Heart left ventricle (tissue), 16 donors: ENCODE data around the gene ZBTB5. TPM values are rescaled to one million over a fixed set of nuclear protein-coding genes. Genes with fewer than 3 reads are reported as not detected.
"Not testable (repeated sequence)": the region's sequence is repeated elsewhere in the genome, so short reads cannot be mapped to it uniquely, and the experiment has no call there.

Source experiments
- ATAC-seq, 4 donors: fragments of 200-7000 bp; cut with Tn5 transposase; one replicate each; pipeline ENCODE4 v1.9.1; 2020 to 2022; ENCODE audit warnings: moderate library complexity in 4 of 4, mild to moderate bottlenecking in 3 of 4, moderate number of reproducible peaks in 1 of 4
- DNase-seq, 5 donors: peaks; one replicate each; pipeline ENCODE4 v3.0.0-alpha.2; 2020
- H3K27ac ChIP-seq, 12 donors: fragments of 200-600 bp; sonication (generic) in 4 of 12; one replicate each; pipeline versions ENCODE4 v1.5.0 to v1.8.0; 2016 to 2022; ENCODE audit warnings: mild to moderate bottlenecking in 2 of 12
- H3K27me3 ChIP-seq, 9 donors: fragments of 200-600 bp; sonication (generic) in 2 of 9; one replicate each; pipeline versions ENCODE4 v1.5.1 to v1.8.0; 2016 to 2022; ENCODE audit warnings: mild to moderate bottlenecking in 3 of 9
- H3K36me3 ChIP-seq, 9 donors: fragments of 200-600 bp; sonication (generic) in 2 of 9; one replicate each; pipeline versions ENCODE4 v1.5.0 to v1.8.0; 2018 to 2022; ENCODE audit warnings: mild to moderate bottlenecking in 2 of 9
- H3K4me1 ChIP-seq, 12 donors: fragments of 200-600 bp; sonication (generic) in 4 of 12; one replicate each; pipeline versions ENCODE4 v1.5.0 to v1.8.0; 2016 to 2022; ENCODE audit warnings: mild to moderate bottlenecking in 3 of 12
- H3K4me3 ChIP-seq, 12 donors: fragments of 200-600 bp; sonication (generic) in 4 of 12; one replicate each; pipeline versions ENCODE4 v1.5.0 to v1.8.0; 2017 to 2022; ENCODE audit warnings: mild to moderate bottlenecking in 9 of 12, moderate library complexity in 4 of 12
- H3K9me3 ChIP-seq, 12 donors: fragments of 200-600 bp; sonication (generic) in 4 of 12; one replicate each; pipeline versions ENCODE4 v1.5.0 to v1.8.0; 2016 to 2022; ENCODE audit warnings: mild to moderate bottlenecking in 1 of 12
- CTCF ChIP-seq, 12 donors: fragments of 200-600 bp; sonication (generic) in 4 of 12; IDR thresholded peaks; one replicate each; pipeline versions ENCODE4 v1.5.0 to v1.8.0; 2018 to 2022; ENCODE audit warnings: antibody characterized with exemption in 12 of 12, mild to moderate bottlenecking in 5 of 12
- POLR2A ChIP-seq, 2 donors: fragments of 450-650 bp; IDR thresholded peaks; one replicate each; pipeline ENCODE4 v1.6.1; 2017; ENCODE audit warnings: antibody characterized with exemption in 2 of 2, mild to moderate bottlenecking in 2 of 2, moderate library complexity in 2 of 2
- WGBS, 4 donors: extraction: QIAGEN DNeasy Blood & Tissue Kit in 2 of 4; methylation state at CpG; one replicate each; pipeline versions ENCODE4 v1.1.5 to v1.1.7; 2013 to 2018; 5-methylcytosine and 5-hydroxymethylcytosine counted together
- intact Hi-C, 10 donors: fragments of 100-400 bp; cut with DNase I; formaldehyde crosslinking; loops; one replicate each; pipeline versions ENCODE4 v1.11.1 to v1.14.2; 2022
- polyA plus RNA-seq, 2 donors: library from polyadenylated mRNA; stranded (reverse); fragments of 200-250 nt; gene quantifications; one replicate each; pipeline ENCODE4 v1.2.3, GENCODE V29; 2013
- total RNA-seq, 9 donors: library from RNA; depleted of rRNA in 2 of 9; stranded (reverse); fragments of >200 nt in 2 of 9; fragmentation: NEBNext Ultra II Directional in 3 of 9; extraction: Animal tissue kit (Norgen Biotek cat#: 25700) in 3 of 9; gene quantifications; one replicate each; pipeline versions ENCODE4 v1.1.0 to v1.2.4, GENCODE V29; 2016 to 2023
- donor health status: ischemic (EF 13 %, LVEDD 7.1; RV severe dilation, severe dysfunction).
- donor health status: healthy with polysubstance abuse.
- donor health status: DM: no; HTN: yes; CAD: no.
- donor health status: DM: no; HTN: no; CAD: no.
- donor health status: ischemic (EF 25% LVEDD 6.9; RV normal size, moderate dysfunction).
- donor health status: ischemic (EF 25% LVEDD 5.7; RV mildly dilated, moderate dysfunction).
- donor health status: healthy.
- donor health status: DM: yes; HTN: yes; CAD: no.
- donor health status: ischemic (EF 35%, LVEDD 5.7; RV mildly dilated, moderate dysfunction).
- donor health status: nonischemic (EF 11% LVEDD 7.7; RV severe dilation, severe dysfunction).
- donor health status: DM: yes; HTN: yes; CAD: no.
- donor health status: PGD.
- donor health status: ischemic (EF 29% LVEDD 5.4; RV normal size, mild dysfunction).
- donor health status: nonischemic (EF 23%, LVEDD 6.1; RV moderate dilation, normal function).

Gene ZBTB5
- total and polyA plus RNA-seq, 11 donors: 1.8 to 8.0 (median 6.3) TPM

- WGBS, 4 donors: 25 to 39% (median 32%) methylated on average over 7 of the region's 7 CpGs
- intact Hi-C loops: no loop called here
- peaks cover 0 to under 1% (median 0%) of the 10 kb centered on the region in 9 donors for H3K27me3 ChIP-seq
- H3K4me3 ChIP-seq: peak overlapping the region in 11 of 12 donors; percentile 3 to 55 (median 37)
- H3K9me3 ChIP-seq: peaks cover 0 to 19% (median 9%) of the 10 kb centered on the region in 12 donors
- ATAC-seq (peak; percentile 36 to 74 (median 56)), DNase-seq (no peak)
- H3K36me3 ChIP-seq: no peaks in the 10 kb centered on the region
- H3K27ac ChIP-seq: peak overlapping the region in 11 of 12 donors; percentile 50 to 81 (median 68)
- H3K4me1 ChIP-seq: peaks cover 0 to 12% (median 4%) of the 10 kb centered on the region in 12 donors
- no peak for TF ChIP-seq POLR2A (IDR thresholded peaks at IDR 0.05)
Observed at GRCh38 chr9:37471942-37472684, 6.9 kb upstream of the ZBTB5 start.

DNA sequence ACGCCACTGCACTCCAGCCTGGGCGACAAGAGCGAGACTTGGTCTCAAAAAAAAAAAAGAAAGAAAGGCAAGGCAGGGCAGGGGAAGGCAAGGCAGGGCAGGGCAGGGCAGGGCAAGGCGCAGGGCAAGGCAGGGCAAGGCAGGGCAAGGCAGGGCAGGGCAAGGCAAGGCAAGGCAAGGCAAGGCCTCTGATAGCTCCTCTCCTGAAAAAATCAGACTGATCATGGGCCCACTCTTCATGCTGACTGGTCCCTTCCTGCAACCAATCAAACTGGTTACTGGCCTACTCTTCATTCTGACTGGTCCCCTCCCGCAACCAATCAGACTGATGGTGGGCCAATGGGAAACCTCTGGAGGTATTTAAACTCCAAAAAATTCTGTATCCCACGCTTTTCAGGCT is 3.4 kb upstream of the ZBTB5 start:
- no peak overlapping the region for H3K27ac ChIP-seq
- intact Hi-C loops: loop anchor here in 5 of 10 donors (5.0 kb wide), 3 partner anchors 46 to 924 kb away; partner anchors contain the start of genes GRHPR (in 2 of the 5), TOMM5 (in 2 of the 5) and ALDH1B1 (in 1 of the 5)
- H3K4me3 ChIP-seq: no peak overlapping the region
- no peaks in the 10 kb centered on the region for H3K27me3 ChIP-seq
- ATAC-seq: no peak
- WGBS, 4 donors: 95 to 100% (median 97%) methylated on average over 6 of the region's 6 CpGs
- no peaks in the 10 kb centered on the region for H3K9me3 ChIP-seq
- H3K4me1 ChIP-seq: peaks cover 0 to 24% (median 16%) of the 10 kb centered on the region in 12 donors
- no peak for DNase-seq
- TF ChIP-seq POLR2A (IDR thresholded peaks at IDR 0.05) (no peak), CTCF (IDR thresholded peaks at IDR 0.05) (no peak)
- H3K36me3 ChIP-seq: no peaks in the 10 kb centered on the region

GRCh38 chr9:37467530-37467929 is 2.3 kb upstream of the ZBTB5 start:
- ATAC-seq, H3K9me3 ChIP-seq, H3K27me3 ChIP-seq, H3K4me3 ChIP-seq, H3K36me3 ChIP-seq, DNase-seq: not testable (repeated sequence)
- H3K4me1 ChIP-seq: peaks cover 0 to 31% (median 25%) of the 10 kb centered on the region in 12 donors
- intact Hi-C loops: loop anchor here in 5 of 10 donors (2.0 to 5.0 kb wide), 4 partner anchors 45 to 925 kb away; partner anchors contain the start of genes GRHPR (in 2 of the 5), TOMM5 (in 2 of the 5) and ALDH1B1 (in 1 of the 5)
- peak overlapping the region in 1 of 12 donors; percentile 96 for H3K27ac ChIP-seq
- 95 to 96% (median 96%) methylated on average over 17 of the region's 17 CpGs for WGBS, 4 donors

DNA sequence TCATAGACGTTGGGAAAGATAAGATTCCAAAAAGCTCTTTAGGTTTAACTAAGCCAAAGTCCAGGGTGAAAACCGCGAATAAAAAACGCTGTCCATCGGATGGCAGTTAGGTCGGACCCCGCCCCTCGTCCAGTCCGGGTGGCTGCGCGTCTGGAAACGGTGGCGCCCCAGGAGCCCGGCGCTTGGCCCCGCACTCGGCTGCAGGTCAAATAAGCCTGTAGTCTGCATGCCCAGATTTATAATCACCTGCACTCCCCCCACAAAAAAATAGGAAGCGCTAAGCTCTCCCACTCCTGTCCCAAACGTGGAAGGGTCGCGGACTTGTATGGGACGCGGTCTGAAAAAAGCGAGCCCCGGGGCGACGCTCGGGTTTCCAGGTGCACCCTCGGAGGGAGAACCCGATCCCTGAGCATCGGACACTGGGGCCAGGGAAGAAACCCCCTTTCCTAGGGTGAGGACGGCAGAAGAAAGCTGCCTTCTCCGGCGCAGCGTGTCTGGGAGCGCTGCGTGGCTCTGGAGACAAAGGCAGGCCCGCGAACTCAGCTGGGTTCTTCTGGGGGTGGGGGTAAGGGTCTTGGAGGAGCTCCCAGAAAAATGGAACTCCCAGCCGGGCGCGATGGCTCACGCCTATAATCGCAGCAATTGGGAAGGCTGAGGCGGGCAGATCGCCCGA is 923 bp upstream of the ZBTB5 start:
- ATAC-seq: peak; percentile 5 to 31 (median 12)
- WGBS, 4 donors: 0 to 1% (median 0%) methylated on average over 35 to 47 of the region's 47 CpGs
- peak overlapping the region; percentile 47 to 99 (median 96) for H3K27ac ChIP-seq
- peaks cover 0 to 40% (median 25%) of the 10 kb centered on the region in 12 donors for H3K4me1 ChIP-seq
- intact Hi-C loops: loop anchor here in 6 of 10 donors (1.0 to 5.0 kb wide), 5 partner anchors 19 to 926 kb away; partner anchors contain the start of genes GRHPR (in 2 of the 6), TOMM5 (in 2 of the 6), ALDH1B1 (in 1 of the 6) and POLR1E (in 1 of the 6)
- no peaks in the 10 kb centered on the region for H3K27me3 ChIP-seq
- DNase-seq: peak; percentile 67 to 85 (median 80)
- H3K36me3 ChIP-seq: no peaks in the 10 kb centered on the region
- no peak for TF ChIP-seq POLR2A (IDR thresholded peaks at IDR 0.05)
- no peak for TF ChIP-seq CTCF (IDR thresholded peaks at IDR 0.05)
- no peaks in the 10 kb centered on the region for H3K9me3 ChIP-seq
- H3K4me3 ChIP-seq: peak overlapping the region; percentile 32 to 99 (median 92)
